Measurements from ENCODE around the gene IFITM10. TPM values are rescaled to one million over a fixed set of nuclear protein-coding genes. Genes with fewer than 3 reads are reported as not detected.
A peak's percentile ranks its signal among the peaks of the same experiment; 100 is the strongest.

Gene IFITM10
- total RNA-seq, 1 donor from 2014 or later: 1.1 TPM

DNA sequence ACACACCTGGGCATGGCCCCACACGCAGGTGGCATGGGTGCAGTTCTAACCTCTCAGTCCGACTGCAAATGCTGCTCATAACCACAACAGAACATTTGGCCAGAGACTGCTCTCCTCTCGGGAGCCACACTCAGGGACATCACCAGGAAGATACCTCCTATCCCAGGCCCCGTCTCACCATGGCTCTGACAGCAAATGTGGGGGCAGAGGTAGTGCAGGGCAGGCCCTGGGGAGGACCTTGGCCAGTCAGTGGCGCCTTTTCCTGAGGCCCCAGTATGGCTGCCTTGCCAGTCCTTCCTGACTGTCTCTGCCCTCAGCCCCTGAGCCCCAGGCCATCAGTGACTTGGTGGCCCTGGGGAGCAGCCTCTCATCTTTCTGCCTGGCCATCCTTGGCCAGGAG is 50.6 kb downstream of the IFITM10 start:
- Histone ChIP-seq H3K36me3 (ENCODE audit: control insufficient read depth, insufficient read depth, low read length) (no peaks in the 10 kb centered on the region), H3K4me3 (ENCODE audit: low read depth, low read length) (no peak overlapping the region), H3K27me3 (ENCODE audit: control insufficient read depth, insufficient read depth, low read length) (peaks cover 10% of the 10 kb centered on the region)
- no peak for DNase-seq (ENCODE audit: low read depth)
- TF ChIP-seq, protein P1, sequence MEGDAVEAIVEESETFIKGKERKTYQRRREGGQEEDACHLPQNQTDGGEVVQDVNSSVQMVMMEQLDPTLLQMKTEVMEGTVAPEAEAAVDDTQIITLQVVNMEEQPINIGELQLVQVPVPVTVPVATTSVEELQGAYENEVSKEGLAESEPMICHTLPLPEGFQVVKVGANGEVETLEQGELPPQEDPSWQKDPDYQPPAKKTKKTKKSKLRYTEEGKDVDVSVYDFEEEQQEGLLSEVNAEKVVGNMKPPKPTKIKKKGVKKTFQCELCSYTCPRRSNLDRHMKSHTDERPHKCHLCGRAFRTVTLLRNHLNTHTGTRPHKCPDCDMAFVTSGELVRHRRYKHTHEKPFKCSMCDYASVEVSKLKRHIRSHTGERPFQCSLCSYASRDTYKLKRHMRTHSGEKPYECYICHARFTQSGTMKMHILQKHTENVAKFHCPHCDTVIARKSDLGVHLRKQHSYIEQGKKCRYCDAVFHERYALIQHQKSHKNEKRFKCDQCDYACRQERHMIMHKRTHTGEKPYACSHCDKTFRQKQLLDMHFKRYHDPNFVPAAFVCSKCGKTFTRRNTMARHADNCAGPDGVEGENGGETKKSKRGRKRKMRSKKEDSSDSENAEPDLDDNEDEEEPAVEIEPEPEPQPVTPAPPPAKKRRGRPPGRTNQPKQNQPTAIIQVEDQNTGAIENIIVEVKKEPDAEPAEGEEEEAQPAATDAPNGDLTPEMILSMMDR (IDR thresholded peaks at IDR 0.05; ENCODE audit: insufficient read depth, low read length, poor library complexity, severe bottlenecking): no peak

DNA sequence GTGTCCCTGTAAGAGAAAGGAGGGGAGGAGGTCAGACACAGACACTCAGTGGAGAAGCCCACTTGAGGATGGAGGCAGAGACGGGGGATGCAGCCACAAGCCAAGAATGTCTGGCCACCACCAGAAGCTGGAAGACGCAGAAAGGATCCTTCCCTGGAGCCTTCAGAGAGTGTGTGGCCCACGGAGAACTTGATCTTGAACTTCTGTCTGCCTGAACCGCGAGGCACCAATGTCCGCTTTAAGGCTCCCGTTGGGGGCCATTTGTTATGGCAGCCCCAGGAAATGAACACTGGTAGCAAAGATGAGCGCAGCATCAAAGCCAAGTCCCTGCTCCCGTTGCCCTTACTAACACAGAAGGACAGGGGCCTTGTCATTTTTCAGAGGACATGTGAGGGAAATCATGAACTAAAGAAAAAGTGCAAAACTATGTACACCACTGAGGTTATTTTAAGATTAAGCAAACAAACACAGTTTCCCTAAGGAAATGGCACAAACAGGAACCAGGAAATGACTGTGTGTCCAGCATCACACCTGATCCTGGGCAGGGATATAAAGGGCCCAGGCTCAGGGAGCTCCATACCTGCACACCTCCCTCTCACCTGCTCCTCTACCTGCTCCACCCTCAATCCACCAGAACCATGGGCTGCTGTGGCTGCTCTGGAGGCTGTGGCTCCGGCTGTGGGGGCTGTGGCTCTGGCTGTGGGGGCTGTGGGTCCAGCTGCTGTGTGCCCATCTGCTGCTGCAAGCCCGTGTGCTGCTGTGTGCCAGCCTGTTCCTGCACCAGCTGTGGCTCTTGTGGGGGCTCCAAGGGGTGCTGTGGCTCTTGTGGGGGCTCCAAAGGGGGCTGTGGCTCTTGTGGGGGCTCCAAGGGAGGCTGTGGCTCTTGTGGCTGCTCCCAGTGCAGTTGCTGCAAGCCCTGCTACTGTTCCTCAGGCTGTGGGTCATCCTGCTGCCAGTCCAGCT is 53.5 kb downstream of the IFITM10 start, which contains the start of gene KRTAP5-6:
TSS of gene KRTAP5-6 (plus strand) at position 588 of the 963 bp plus-strand sequence. CDS start at position 639, 51 bp downstream.
- no peak for DNase-seq (ENCODE audit: low read depth)
- no peaks in the 10 kb centered on the region for H3K36me3 ChIP-seq (ENCODE audit: control insufficient read depth, insufficient read depth, low read length)
- H3K27me3 ChIP-seq (ENCODE audit: control insufficient read depth, insufficient read depth, low read length): peaks cover 21% of the 10 kb centered on the region
- TF ChIP-seq, protein P1 (IDR thresholded peaks at IDR 0.05; ENCODE audit: insufficient read depth, low read length, poor library complexity, severe bottlenecking): no peak
- H3K4me3 ChIP-seq (ENCODE audit: low read depth, low read length): no peak within 1 kb of the TSS

DNA sequence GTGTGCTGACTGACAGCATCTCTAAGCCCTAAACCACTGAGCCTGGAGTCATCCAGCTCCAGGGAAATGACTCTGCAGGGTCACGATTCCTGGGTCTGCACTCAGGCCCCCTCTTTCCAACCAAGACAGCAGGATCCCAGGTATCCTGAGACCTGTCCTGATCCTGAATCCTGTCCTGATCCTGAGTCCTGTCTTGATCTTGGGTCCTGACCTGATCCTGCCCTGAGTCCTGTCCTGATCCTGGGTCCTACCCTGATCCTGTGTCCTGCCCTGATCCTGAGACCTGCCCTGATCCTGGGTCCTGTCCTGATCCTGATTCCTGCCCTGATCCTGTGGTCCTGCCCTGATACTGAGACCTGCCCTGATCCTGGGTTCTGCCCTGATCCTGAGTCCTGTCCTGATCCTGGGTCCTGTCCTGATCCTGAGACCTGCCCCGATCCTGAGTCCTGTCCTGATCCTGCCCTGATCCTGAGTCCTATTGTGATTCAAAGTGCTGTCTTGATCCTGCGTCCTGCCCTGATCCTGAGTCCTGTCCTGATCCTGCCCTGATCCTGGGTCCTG is 54.8 kb downstream of the IFITM10 start:
- Histone ChIP-seq H3K36me3 (ENCODE audit: control insufficient read depth, insufficient read depth, low read length) (no peaks in the 10 kb centered on the region), H3K4me3 (ENCODE audit: low read depth, low read length) (no peak overlapping the region), H3K27me3 (ENCODE audit: control insufficient read depth, insufficient read depth, low read length) (peaks cover 27% of the 10 kb centered on the region)
- TF ChIP-seq, protein P1 (IDR thresholded peaks at IDR 0.05; ENCODE audit: insufficient read depth, low read length, poor library complexity, severe bottlenecking): no peak
- DNase-seq (ENCODE audit: low read depth): no peak

DNA sequence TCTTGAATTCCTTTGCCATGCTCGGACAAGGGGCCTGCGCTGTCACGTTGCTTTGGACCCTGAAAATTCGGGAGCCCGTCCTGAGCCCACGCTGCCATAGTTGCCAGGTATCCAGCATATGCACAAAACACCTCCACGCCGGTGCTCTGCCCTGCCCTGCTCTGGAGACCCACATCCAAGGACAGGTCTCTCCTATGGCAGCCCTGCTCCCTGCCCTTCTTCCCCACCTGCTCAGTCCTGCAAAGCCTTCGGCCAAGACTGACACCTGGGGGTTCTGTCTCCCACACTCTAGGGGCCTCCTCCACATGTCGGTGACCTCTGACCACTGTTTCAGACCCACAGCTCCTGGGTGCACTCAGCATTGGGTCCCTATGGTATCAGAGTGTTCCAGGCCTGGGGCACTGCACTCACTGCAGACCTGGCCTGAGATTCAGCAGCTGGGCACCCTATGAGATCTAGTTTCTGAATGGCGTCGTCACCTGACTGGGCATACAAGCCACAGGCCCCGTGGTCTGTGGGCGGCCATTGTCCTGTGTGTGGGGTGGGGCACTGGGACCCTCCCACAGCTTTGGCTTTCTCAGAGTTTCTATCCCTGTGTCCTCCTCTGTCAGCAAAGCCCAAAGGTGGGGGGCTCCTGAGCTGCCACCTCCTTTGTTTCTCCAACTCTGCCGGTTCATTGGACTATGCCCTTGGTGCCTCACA is 55.4 kb downstream of the IFITM10 start:
- H3K4me3 ChIP-seq (ENCODE audit: low read depth, low read length): no peak overlapping the region
- DNase-seq (ENCODE audit: low read depth): no peak
- peaks cover 27% of the 10 kb centered on the region for H3K27me3 ChIP-seq (ENCODE audit: control insufficient read depth, insufficient read depth, low read length)
- no peaks in the 10 kb centered on the region for H3K36me3 ChIP-seq (ENCODE audit: control insufficient read depth, insufficient read depth, low read length)
- TF ChIP-seq, protein P1 (IDR thresholded peaks at IDR 0.05; ENCODE audit: insufficient read depth, low read length, poor library complexity, severe bottlenecking): no peak

DNA sequence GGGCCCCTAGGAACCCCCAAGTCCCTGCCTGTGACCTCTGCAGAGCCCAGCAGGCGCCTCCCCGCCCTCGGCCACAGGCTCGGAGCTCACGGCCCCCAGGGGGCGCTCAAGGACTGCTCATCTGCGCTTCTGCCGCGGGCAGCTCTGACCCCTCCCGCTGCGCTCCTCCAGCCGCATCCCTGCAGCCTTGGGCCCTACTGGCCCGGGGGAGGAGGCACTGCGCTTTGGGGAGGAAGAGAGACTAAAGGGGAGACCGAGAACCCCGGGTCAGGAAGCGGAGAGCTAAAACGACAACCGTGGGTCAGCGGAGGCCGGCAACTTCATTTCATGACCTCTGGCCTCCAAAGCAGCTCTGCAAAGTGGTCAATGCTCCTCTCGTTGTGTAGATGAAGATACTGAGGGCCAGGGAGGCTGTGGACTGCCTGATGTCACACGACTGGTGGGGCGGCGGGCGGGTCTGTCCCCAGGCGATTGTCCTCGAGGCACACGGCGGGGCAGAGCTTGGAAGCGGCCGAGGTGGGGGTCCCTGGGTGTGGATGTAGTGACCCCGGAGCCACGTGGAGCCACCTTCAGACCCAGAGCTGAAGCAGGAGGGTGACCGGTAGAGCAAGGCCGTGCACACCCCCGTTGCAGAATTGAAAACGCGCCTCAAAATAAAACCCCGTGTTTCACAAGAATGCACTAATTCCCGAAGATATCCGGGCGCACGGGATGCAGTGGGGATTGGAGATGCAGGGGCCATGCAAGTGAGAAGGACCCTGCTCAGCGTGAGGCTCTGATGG is 56.1 kb downstream of the IFITM10 start:
- peaks cover 29% of the 10 kb centered on the region for H3K27me3 ChIP-seq (ENCODE audit: control insufficient read depth, insufficient read depth, low read length)
- no peaks in the 10 kb centered on the region for H3K36me3 ChIP-seq (ENCODE audit: control insufficient read depth, insufficient read depth, low read length)
- TF ChIP-seq, protein P1 (IDR thresholded peaks at IDR 0.05; ENCODE audit: insufficient read depth, low read length, poor library complexity, severe bottlenecking): peak; percentile 93
- no peak overlapping the region for H3K4me3 ChIP-seq (ENCODE audit: low read depth, low read length)
- peak; percentile 14 for DNase-seq (ENCODE audit: low read depth)
